Stimulated activated CD8-positive, alpha-beta memory T cell treated with anti-CD3 and anti-CD28 coated beads, Interleukin-4, amount 100 ng/mL, for 4 hours (primary cell): Measurements from ENCODE around the gene UBE2J1.

Source experiments
- DNase-seq, 2 donors: peaks; one replicate each; pipeline ENCODE4 v3.0.0-alpha.2; 2020; ENCODE audit warnings: low read depth in 2 of 2, low spot score in 1 of 2

UBE2J1 gene

GRCh38 chr6:89291256-89291819 is 61.2 kb downstream of the UBE2J1 start:
- DNase-seq = no peak

GRCh38 chr6:89290401-89291155 is 61.9 kb downstream of the UBE2J1 start:
- DNase-seq = no peak

- no peak for DNase-seq
Observed at GRCh38 chr6:89289710-89290109, 62.8 kb downstream of the UBE2J1 start.

GRCh38 chr6:89287351-89288028 is 65.0 kb downstream of the UBE2J1 start:
- no peak for DNase-seq

- DNase-seq = no peak
Observed at GRCh38 chr6:89286516-89286915, 66.0 kb downstream of the UBE2J1 start.

GRCh38 chr6:89284963-89285735 is 67.4 kb downstream of the UBE2J1 start:
- no peak for DNase-seq

GRCh38 chr6:89284081-89284480 is 68.4 kb downstream of the UBE2J1 start:
- no peak for DNase-seq

- DNase-seq = no peak
Observed at GRCh38 chr6:89282749-89283148, 69.8 kb downstream of the UBE2J1 start.

GRCh38 chr6:89281779-89282246 is 70.7 kb downstream of the UBE2J1 start:
- DNase-seq = no peak

- DNase-seq = no peak
Observed at GRCh38 chr6:89278956-89279355, 73.6 kb downstream of the UBE2J1 start.
